WI38 (cell line): Measurements from ENCODE around the gene PELI3.

Experiments used
- H3K4me3 ChIP-seq: 2 replicates; pipeline ENCODE4 v1.5.1; 2011; ENCODE audit warnings: low read depth, mild to moderate bottlenecking, control low read depth, low read length
- TF ChIP-seq, protein P1 (sequence below): IDR thresholded peaks from 2 replicates; pipeline ENCODE4 v1.5.1; 2012; ENCODE audit warnings: low read depth, mild to moderate bottlenecking, control low read depth, low read length

Gene PELI3

DNA sequence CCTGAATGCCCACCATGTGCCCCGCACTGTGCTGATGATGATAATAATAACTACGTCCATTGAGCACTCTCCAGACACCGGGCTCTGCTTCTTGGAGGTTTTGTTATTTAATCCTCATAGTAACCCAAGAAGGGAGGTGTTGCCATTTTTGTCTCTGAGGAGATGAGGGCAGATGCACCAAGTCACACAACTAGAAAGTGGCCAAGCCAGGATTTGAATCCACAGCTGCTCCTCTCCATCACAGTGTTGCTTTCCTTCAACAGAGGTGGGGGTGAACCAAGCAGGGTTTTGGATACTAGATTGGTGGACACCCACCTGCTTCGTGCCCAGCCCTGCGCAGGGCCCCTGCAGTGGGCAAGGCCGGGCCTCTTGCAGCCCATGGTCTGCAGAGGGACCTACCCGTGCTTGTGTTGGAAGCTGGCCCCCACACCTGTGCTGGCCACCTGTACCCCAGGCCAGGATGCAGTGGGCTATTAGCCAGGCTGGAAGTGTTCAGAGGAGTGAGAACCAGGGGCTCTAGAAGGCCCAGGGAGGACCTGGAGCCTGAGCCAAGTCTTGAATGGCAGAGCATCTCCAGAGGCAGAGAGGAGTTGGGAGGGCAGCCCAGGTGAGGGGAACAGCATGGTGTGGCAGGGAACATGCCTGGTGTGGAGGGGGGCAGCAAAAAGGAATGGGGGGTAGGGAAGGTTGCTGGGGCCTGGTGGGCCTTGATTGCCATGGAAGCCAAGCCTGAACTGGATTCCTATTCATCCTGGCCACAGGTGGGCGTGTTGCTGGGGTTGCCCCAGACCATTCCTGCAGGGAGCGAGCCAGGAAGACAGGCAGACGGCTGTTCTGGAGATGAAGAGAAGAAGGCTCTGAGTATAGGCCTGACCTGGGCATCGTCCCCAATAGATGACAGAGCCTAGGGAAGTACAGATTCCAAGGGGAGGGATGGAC, 10.8 kb downstream of the PELI3 start:
- H3K4me3 ChIP-seq, result no peak overlapping the region
- TF ChIP-seq, protein P1, sequence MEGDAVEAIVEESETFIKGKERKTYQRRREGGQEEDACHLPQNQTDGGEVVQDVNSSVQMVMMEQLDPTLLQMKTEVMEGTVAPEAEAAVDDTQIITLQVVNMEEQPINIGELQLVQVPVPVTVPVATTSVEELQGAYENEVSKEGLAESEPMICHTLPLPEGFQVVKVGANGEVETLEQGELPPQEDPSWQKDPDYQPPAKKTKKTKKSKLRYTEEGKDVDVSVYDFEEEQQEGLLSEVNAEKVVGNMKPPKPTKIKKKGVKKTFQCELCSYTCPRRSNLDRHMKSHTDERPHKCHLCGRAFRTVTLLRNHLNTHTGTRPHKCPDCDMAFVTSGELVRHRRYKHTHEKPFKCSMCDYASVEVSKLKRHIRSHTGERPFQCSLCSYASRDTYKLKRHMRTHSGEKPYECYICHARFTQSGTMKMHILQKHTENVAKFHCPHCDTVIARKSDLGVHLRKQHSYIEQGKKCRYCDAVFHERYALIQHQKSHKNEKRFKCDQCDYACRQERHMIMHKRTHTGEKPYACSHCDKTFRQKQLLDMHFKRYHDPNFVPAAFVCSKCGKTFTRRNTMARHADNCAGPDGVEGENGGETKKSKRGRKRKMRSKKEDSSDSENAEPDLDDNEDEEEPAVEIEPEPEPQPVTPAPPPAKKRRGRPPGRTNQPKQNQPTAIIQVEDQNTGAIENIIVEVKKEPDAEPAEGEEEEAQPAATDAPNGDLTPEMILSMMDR, result no peak

GRCh38 chr11:66478729-66479393, 12.2 kb downstream of the PELI3 start:
- TF ChIP-seq, protein P1, result peak; percentile 74
- peak overlapping the region; percentile 89 for H3K4me3 ChIP-seq

DNA sequence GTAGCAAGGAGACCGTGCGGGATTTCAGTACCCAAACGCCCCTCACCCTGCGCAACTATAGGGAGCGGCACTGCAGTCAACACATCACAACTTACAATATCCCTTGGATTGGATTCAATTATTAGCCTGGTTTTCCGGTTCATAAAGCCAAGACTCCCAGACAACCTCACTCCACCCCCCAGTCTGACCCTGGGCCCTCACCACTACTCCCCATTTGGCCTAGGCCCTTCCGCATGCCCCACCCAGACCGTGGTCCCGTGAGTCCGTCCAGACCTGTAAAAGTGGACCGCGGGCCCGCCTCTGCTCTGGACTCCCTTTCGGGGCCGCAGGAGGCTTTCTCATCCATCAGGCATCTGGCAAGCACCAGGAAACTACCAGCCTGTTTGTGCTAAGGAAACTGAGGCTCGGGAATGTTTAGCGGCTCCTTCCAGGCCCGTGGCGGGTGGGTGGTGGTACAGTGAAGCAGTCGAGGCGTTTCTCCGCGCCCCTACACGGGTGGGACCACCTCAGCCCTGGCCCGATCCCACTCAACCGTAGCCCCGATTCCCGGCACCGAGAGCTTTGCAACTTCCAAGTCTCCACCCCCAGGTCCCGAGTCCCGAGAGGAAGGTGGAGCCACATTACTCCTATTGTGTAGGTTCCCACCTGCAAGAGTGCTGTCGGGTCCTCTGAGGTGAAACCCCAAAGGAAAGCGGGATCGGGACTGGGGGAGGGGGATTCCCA, 12.8 kb downstream of the PELI3 start:
- H3K4me3 ChIP-seq, result peak overlapping the region; percentile 89
- TF ChIP-seq, protein P1, result no peak

- H3K4me3 ChIP-seq, result peak within 1 kb of the TSS; percentile 89
- TF ChIP-seq, protein P1, result no peak
These were observed 13.6 kb downstream of the PELI3 start, which contains the start of gene DPP3 for GRCh38 chr11:66480117-66480938. DPP3 (plus strand) TSS chr11:66480434; CDS start chr11:66482201, 1,767 bp downstream.

DNA sequence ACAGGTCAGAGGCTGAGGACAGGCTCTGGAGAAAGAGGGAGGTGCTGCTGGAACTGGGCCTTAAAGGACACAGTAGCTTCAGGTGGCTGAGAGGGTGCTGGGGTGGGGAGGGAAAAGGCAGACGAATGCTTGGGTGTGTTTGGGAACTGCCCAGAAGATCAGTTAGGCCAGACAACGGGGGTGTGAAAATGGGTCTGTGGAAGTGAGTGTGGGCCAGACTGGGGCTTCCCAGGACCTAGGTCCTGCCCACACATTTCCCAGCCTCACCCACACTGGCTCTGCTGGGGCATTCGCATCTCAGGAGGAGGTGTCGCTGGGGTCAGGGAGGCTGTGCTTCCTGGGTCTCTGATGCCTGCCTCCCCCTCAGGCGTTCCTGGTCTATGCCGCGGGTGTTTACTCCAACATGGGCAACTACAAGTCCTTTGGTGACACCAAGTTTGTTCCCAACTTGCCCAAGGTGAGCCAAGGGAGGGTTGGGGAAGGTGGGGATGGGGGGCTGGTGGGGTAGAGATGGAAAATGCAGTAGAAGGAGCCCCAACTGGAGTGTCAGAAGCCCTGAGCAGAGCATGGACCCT, 18.2 kb downstream of the PELI3 start:
- TF ChIP-seq, protein P1, result no peak
- H3K4me3 ChIP-seq, result no peak overlapping the region

GRCh38 chr11:66488957-66489356, 22.3 kb downstream of the PELI3 start:
- H3K4me3 ChIP-seq, result no peak overlapping the region
- TF ChIP-seq, protein P1, result no peak
